ENCODE data around the gene NAP1L4.

The NAP1L4 gene

DNA sequence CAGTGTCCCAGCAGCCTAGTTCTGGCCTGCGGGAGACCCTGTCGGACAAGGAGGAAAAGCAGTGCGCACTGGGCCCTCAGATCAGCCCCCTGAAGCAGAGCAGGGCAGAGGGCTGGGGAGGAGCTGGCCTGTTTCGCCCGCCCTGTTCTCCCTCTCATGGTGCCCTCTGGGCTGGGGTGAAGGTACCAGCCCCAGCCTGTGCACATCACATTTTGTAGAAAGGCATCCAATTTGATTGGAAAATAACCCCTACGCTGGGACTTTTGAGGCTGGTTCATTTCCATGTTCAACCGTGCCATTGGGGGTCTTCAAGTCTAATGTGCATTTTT, 832 bp upstream of the NAP1L4 start:
- no peak for DNase-seq

GRCh38 chr11:2991452-2992233, 486 bp downstream of the NAP1L4 start:
- peak; percentile 68 for DNase-seq

DNA sequence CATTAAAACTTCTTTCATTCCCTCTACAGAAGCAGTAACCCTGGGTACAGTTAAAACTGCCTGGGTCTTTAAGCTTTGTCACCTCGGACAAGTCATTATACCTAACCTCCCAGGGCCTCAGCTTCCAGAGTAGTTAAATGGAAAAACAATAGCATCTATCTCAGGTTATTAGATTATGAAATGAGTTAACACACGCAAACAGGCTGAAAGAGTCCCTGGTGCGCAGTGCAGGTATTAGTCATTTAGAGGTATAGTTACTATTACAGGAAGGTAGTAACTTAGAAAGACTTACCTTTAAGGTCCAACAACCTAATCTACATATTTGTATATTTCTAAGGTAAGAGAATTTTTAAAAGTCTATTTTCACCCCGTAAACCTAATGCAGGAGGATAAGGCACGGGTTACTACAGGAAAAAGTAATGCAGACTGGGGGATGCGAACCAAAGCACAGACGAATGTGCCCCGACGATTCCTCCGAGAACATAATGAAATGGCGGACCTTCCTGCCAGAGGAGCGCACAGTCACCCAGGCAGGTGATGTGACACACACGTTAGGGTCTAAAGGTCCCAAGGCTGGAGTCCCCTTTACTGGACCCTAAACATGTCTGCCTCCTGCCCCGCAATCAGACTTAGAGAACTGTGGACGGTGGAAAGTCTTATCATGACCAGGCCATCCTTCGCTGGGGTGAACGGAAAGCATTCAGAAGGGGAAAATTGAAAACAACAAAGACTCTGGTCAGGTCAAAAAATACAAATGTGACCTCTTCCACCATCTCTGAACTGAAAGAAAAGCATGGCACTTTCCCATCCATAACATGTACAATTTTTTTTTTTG, 1.3 kb downstream of the NAP1L4 start:
- no peak for DNase-seq

DNA sequence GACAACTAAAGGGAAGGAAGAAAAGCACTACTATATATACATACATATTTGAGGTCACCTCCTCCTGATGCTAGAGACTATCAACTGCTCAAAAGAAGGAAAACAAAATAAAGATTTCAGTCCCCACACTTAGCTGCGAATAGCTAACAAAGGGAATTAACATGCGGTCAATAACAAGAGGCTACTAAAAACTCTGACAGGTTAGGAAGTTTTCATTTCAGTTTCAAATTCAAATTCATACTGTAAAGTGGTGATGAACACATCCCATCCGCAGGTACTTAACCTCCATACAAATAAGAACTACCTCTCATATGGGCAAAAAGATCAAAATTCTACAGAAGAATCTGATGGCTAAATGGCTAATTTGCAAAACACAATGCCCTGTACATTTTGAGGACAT, 2.6 kb downstream of the NAP1L4 start:
- DNase-seq = no peak

DNA sequence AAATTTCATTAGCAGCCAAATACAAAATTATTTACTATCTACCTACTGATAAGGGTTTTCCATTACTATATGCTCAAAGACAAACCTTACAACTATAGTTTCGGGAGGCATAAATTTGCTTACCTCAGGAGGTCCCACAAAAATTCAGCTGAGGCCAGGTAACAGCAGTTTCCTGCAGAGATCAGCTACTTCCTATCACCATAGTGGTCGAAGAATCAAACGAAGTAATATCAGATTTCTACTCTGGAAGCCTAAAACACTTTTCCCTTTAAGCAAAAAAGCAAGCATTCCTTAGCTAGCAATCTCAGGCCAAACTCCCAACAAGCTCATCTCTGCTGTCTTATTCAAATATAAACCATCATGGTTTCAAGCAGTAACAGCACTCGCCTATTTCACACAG, 3.1 kb downstream of the NAP1L4 start:
- no peak for DNase-seq

GRCh38 chr11:2987881-2988861, 4.0 kb downstream of the NAP1L4 start:
- DNase-seq = no peak

DNA sequence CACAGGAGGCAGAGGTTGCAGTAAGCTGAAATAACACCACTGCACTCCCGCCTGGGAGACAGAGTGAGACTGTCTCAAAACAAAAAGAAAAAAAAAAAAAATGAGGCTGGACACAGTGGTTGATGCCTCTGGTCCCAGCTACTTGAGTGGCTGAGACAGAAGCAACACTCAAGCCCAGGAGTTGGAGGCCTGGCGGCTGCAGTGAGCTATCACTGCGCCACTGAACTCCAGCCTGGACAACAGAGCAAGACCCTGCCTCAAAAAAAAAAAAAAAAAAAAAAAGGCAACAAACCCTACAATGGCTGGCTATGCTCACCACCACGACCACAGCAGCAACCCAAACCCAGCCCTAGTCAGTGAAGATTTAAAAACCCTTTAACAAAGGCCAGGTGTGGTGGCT, 8.2 kb downstream of the NAP1L4 start:
- DNase-seq = no peak

DNA sequence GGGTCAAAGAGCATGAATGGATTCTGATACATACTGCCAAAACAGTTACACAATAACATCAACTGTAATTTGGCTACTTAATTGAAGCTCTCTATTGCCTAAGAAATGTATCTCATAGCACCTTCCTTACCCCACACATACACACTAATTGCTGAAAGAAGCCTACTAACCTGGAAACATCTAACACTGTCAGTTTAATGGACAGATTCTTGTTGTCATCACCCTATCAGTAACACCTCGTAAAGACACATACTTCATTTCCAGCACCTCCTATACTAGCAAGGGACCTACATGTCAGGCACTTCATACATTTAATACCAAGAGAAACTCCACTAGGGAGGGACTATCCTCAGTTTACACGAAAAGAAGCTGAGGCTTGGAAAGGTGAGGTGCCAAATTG, 9.9 kb downstream of the NAP1L4 start:
- DNase-seq = no peak

GRCh38 chr11:2981130-2981529, 11.0 kb downstream of the NAP1L4 start:
- DNase-seq = no peak

- DNase-seq = no peak
Measured at GRCh38 chr11:2980168-2980840, 11.8 kb downstream of the NAP1L4 start.

- DNase-seq = no peak
Measured at GRCh38 chr11:2977113-2977512, 15.0 kb downstream of the NAP1L4 start.

GRCh38 chr11:2976294-2977063, 15.7 kb downstream of the NAP1L4 start:
- no peak for DNase-seq

- DNase-seq = peak; percentile 31
Measured at GRCh38 chr11:2975594-2975993, 16.5 kb downstream of the NAP1L4 start.

DNA sequence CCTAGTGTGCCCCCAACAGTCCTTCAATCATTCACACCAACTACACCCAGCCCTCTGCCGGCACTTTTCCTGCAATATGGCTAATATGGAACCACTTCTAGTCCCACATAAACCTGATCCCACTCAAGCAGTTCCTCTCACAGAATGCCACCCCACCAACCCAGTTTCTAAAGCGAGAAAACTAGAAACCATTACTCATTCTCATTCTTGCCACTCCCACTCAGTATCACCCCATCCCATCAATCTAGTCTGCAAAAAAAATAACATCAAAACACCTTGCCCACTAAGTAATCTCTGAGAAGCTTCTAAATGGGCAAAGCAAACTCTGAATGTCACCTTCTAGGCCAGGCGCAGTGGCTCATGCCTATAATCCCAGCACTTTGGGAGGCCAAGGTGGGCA, 17.9 kb downstream of the NAP1L4 start:
- DNase-seq = no peak

GRCh38 chr11:2968341-2968900, 23.7 kb downstream of the NAP1L4 start:
- DNase-seq = no peak

DNA sequence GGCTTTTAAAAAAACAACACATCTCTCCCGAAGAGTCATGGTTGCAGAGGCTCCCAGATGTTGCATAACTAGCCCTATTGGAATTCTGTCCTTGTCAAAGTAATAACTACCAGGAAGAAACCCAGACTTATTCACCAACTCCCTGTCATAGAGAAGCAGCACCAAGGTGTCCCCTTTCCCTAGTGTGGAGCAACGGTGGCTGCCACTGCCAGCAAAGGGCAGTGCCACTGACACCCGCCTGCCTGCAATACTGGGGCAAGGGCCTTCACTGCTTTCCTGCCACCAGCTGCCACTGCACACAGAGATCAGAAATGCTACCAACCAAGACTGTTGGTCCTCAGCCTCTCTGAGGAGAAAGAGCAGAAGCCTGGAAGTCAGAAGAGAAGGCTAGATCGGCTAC, 27.3 kb downstream of the NAP1L4 start:
- DNase-seq = no peak

GRCh38 chr11:2963761-2964160, 28.4 kb downstream of the NAP1L4 start:
- no peak for DNase-seq

GRCh38 chr11:2963112-2963754, 28.9 kb downstream of the NAP1L4 start:
- no peak for DNase-seq

DNA sequence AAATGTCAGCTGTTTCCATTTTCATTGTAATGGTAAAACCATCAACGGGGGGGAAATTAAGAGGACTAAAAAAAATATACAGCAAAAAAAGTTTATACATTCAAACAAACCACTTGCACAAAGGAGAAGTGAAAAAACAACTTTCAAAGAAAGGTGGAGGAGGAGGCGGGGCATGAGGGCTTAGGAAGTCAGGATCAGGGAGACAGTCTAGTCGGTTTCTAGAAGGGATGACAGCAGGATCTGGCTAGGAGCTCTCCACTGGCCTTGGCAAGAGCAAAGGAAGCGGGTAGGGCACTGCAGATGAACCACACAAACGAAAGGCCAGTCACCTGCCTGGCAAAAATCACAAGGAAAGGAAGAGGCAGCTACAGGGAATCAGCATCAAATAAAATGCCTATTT, 31.0 kb downstream of the NAP1L4 start:
- DNase-seq = no peak

GRCh38 chr11:2960139-2960538, 32.0 kb downstream of the NAP1L4 start:
- DNase-seq = no peak

DNA sequence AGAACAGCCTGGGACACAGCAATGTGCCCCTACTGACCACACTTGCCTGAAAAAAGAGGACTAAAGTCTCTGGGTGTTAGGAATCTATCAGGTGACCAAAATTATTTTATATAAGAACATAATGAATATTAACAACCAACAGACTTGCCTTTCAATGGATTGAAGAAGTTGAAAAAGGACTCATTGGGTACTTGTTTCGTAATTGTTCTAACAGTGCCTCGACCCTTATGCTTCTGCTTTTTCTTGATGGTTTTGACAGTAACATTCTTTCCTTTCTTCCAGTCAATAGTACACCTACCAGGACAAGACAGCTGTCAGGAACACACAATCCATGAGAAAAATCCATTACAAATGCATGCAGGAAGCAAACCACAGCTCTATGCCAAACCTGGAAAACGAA, 33.9 kb downstream of the NAP1L4 start:
- no peak for DNase-seq

Data from COR-L47 (cell line).